HFFc6 (cell line): ENCODE results near the gene INPP5D. TPM values are rescaled to one million over a fixed set of nuclear protein-coding genes. Genes with fewer than 3 reads are reported as not detected.
"Not testable (repeated sequence)": the region's sequence is repeated elsewhere in the genome, so short reads cannot be mapped to it uniquely, and the experiment has no call there.

Source experiments
- DNase-seq: peaks from one replicate; pipeline ENCODE4 v3.0.0-alpha.2; 2018
- H3K27ac Mint-ChIP-seq: 2 replicates; pipeline ENCODE4 v1.8.0; 2020; ENCODE audit warnings: mild to moderate bottlenecking, mixed read lengths
- H3K27me3 Mint-ChIP-seq: 2 replicates; pipeline ENCODE4 v1.8.0; 2021; ENCODE audit warnings: mild to moderate bottlenecking, moderate library complexity, mixed read lengths; ENCODE audit not compliant: insufficient read depth
- H3K36me3 Mint-ChIP-seq: 2 replicates; pipeline ENCODE4 v1.8.0; 2021; ENCODE audit warnings: low read depth, mixed read lengths
- H3K4me1 Mint-ChIP-seq: 2 replicates; pipeline ENCODE4 v1.8.0; 2020; ENCODE audit warnings: low read depth, mixed read lengths
- H3K4me3 Mint-ChIP-seq: 2 replicates; pipeline ENCODE4 v1.8.0; 2020; ENCODE audit warnings: mild to moderate bottlenecking, moderate library complexity, mixed read lengths
- H3K9me3 Mint-ChIP-seq: 2 replicates; pipeline ENCODE4 v1.8.0; 2020; ENCODE audit warnings: mild to moderate bottlenecking, mixed read lengths
- total RNA-seq, 6 experiments: library from RNA; stranded (reverse); fragmentation: NEBNext Ultra II Directional; extraction: Animal tissue kit (Norgen Biotek cat#: 25700); gene quantifications; 2 replicates in 1 of 6; 3 replicates in 5 of 6; pipeline ENCODE4 v1.2.3, GENCODE V29; 2021
- TF ChIP-seq, protein P1 (sequence below): fragments of 200-600 bp; sonication (generic); IDR thresholded peaks from 2 replicates; pipeline ENCODE4 v1.5.0; 2021; ENCODE audit warnings: antibody characterized with exemption, mild to moderate bottlenecking

The INPP5D gene
- total RNA-seq, 6 experiments from 2014 or later: 0.19 to 0.66 (median 0.43) TPM; not detected in 1

DNA sequence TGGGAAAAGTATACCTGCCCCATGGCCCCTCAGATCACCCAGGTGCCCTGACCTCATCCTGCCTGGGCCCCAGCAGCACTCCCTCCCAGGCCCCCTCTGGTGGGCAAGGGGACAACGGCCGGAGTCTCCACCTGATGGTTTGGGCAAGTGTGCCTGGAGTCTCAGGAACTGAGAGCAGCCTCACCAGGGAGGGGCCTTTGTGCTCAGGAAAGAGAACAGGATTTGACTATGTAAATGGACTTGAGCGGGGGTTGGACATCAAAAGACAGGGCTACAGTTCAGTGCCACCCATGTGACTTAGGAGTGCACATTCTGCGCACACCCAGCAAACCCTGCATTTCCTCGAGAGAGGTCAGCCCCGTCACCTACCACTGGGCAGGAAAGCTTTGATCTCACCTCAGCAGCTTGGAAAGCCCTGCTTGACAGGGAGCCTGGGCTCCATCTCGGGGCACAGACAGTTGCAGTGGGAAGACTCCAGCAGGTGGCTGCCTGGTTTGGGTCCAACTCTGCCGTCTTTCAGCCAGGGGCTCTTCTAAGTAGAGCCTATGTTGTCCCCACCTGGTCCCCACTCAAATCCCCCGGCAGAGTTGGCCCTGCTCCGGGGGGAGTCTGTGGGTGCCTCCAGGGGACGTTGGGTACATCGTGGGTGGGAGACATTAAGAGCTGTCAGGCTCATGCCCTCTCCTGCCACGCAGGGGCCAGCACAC lies 3.3 kb downstream of the INPP5D start:
- Mint-ChIP-seq H3K27me3 (peaks cover 19% of the 10 kb centered on the region), H3K27ac (no peak overlapping the region), H3K4me3 (no peak overlapping the region), H3K36me3 (no peaks in the 10 kb centered on the region), H3K9me3 (no peaks in the 10 kb centered on the region), H3K4me1 (peaks cover 9% of the 10 kb centered on the region)
- no peak for DNase-seq
- TF ChIP-seq, protein P1, sequence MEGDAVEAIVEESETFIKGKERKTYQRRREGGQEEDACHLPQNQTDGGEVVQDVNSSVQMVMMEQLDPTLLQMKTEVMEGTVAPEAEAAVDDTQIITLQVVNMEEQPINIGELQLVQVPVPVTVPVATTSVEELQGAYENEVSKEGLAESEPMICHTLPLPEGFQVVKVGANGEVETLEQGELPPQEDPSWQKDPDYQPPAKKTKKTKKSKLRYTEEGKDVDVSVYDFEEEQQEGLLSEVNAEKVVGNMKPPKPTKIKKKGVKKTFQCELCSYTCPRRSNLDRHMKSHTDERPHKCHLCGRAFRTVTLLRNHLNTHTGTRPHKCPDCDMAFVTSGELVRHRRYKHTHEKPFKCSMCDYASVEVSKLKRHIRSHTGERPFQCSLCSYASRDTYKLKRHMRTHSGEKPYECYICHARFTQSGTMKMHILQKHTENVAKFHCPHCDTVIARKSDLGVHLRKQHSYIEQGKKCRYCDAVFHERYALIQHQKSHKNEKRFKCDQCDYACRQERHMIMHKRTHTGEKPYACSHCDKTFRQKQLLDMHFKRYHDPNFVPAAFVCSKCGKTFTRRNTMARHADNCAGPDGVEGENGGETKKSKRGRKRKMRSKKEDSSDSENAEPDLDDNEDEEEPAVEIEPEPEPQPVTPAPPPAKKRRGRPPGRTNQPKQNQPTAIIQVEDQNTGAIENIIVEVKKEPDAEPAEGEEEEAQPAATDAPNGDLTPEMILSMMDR: peak; percentile 19; the same call in 1 of the 2 replicates

DNA sequence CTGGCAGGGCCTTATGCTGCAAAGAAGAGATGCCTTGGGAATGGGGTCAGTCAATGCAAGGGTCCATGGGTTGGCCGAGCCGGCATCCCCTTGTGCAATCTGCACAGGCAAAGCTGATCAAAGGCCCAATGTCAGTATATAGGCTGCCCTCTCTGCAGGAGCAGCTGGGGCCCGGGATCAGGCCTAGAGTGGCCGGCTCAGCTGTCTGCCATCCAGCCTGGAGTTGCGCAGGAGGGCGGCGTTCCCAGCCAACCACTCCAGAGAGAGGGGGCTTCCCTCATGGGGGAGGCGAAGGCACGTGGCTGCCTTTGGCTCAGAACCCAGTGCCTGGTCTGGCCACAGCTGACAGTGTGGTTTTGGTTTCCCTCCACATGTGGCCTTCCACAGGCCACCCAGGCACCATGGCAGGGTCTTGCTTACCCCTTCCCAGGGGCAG lies 3.9 kb downstream of the INPP5D start:
- H3K27ac Mint-ChIP-seq: no peak overlapping the region
- TF ChIP-seq, protein P1: no peak
- peaks cover 9% of the 10 kb centered on the region for H3K4me1 Mint-ChIP-seq
- H3K27me3 Mint-ChIP-seq: peaks cover 21% of the 10 kb centered on the region
- no peak for DNase-seq
- no peaks in the 10 kb centered on the region for H3K9me3 Mint-ChIP-seq
- H3K4me3 Mint-ChIP-seq: no peak overlapping the region
- H3K36me3 Mint-ChIP-seq: no peaks in the 10 kb centered on the region

DNA sequence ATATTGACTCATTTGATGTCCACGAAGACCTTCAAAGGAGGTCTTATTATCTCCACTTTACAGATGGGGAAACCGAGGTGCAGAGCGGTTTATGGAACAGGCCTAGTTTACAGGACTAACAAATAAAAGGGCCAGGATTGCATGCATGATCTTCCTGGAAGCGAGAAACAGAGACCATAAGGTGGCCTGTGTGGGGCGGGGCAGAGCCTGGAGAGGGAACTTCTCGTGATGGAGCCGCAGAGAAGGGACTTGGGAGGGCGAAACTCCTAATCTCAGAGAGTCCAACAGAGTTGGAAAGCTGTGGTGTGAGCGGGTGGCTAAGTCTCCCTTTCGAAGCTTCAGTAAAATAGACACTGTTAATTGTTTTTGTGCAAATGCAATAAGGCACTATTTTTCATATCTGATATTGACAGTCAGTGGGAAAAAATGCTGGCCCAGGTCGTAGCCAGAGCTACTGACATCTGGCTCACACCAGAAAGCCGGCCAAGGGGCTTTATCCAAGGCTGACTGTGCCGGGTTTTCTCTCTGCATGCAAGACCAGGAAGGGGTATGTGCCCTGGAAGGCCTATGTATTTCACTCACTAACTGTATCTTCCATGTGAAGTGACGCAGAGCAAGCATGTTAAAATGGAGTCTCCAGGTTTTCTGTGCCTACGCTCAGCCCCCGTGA lies 4.5 kb downstream of the INPP5D start:
- Mint-ChIP-seq H3K4me3 (no peak overlapping the region), H3K4me1 (peaks cover 9% of the 10 kb centered on the region), H3K27ac (no peak overlapping the region), H3K27me3 (peaks cover 19% of the 10 kb centered on the region), H3K9me3 (no peaks in the 10 kb centered on the region), H3K36me3 (no peaks in the 10 kb centered on the region)
- DNase-seq: no peak
- TF ChIP-seq, protein P1: no peak

DNA sequence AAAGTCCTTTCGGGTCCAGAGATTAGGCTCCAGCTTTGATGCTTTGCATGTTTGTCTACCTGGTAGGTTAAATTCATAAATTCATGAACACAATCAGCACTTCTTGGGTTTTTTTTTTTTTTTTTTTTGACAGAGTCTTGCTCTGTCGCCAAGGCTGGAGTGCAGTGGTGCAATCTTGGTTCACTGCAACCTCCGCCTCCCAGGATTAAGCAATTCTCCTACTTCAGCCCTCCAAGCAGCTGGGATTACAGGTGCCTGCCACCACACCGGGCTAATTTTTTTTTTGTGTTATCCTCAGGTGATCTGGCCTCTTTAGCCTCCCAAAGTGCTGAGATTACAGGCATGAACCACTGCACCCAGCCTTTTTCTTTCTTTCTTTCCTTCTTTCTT lies 5.1 kb downstream of the INPP5D start:
- not testable (repeated sequence) for H3K4me3 Mint-ChIP-seq, H3K9me3 Mint-ChIP-seq, H3K27ac Mint-ChIP-seq, H3K36me3 Mint-ChIP-seq, DNase-seq, H3K4me1 Mint-ChIP-seq
- H3K27me3 Mint-ChIP-seq: peaks cover 17% of the 10 kb centered on the region

DNA sequence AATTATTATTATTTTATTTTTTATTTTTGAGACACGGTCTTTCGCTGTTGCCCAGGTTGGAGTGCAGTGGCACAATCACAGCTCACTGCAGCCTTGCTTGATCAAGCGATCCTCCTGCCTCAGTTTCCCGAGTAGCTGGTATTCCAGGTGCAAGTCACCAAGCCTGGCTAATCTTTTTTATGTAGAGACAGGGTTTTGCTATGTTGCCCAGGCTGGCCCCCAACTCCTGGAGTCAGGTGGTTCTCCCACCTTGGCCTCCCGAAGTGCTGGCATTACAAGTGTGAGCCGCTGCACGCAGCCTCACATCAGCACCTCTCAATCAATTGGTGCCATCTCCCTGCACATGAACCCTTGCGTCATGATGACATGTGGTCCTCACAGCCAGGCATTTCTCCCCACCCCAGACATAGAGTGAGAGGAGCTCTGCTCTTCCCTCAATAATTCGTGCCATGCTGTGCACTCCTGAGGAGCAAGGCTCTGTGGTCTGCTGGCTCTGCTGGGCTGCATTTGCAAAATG lies 5.9 kb downstream of the INPP5D start:
- Mint-ChIP-seq H3K27me3 (peaks cover 17% of the 10 kb centered on the region), H3K4me1 (peaks cover 9% of the 10 kb centered on the region), H3K36me3 (no peaks in the 10 kb centered on the region), H3K9me3 (no peaks in the 10 kb centered on the region), H3K27ac (no peak overlapping the region), H3K4me3 (no peak overlapping the region)
- no peak for DNase-seq
- TF ChIP-seq, protein P1: no peak
